Astrocyte (in vitro differentiated cells and primary cell): ENCODE data around the gene CTDSPL.

Experiments used
- EZH2 ChIP-seq: IDR thresholded peaks from 2 replicates; pipeline ENCODE4 v1.6.1; 2012; ENCODE audit warnings: mild to moderate bottlenecking, low read length, inconsistent platforms; ENCODE audit not compliant: insufficient read depth
- TF ChIP-seq, protein P1 (sequence below): IDR thresholded peaks from 2 replicates; pipeline ENCODE4 v1.5.1; 2011; ENCODE audit warnings: low read depth, mild to moderate bottlenecking, inconsistent platforms, low read length, moderate library complexity; ENCODE audit not compliant: insufficient read depth

DNA sequence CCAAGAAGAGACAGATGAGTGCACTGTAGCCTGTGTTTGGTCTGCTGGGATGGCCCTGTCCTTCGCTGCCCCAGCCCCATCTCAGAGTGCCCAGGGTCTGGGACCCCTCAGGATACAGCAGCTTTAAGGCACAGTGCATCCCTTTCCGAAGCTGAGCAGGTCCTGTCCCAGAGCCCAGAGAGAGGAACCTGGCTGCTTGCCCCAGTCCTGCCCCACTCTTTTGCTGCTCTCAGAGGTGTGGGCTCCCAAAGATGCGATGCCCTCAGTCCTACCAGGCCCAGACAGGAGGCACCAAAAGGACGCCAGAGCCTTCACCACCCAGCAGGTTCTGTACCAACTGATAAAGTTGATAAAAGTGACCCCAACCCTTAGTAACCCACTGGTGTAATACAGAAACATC lies 159.5 kb downstream of the CTDSPL start:
- TF ChIP-seq, protein P1, sequence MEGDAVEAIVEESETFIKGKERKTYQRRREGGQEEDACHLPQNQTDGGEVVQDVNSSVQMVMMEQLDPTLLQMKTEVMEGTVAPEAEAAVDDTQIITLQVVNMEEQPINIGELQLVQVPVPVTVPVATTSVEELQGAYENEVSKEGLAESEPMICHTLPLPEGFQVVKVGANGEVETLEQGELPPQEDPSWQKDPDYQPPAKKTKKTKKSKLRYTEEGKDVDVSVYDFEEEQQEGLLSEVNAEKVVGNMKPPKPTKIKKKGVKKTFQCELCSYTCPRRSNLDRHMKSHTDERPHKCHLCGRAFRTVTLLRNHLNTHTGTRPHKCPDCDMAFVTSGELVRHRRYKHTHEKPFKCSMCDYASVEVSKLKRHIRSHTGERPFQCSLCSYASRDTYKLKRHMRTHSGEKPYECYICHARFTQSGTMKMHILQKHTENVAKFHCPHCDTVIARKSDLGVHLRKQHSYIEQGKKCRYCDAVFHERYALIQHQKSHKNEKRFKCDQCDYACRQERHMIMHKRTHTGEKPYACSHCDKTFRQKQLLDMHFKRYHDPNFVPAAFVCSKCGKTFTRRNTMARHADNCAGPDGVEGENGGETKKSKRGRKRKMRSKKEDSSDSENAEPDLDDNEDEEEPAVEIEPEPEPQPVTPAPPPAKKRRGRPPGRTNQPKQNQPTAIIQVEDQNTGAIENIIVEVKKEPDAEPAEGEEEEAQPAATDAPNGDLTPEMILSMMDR, result no peak
- no peak for TF ChIP-seq EZH2
